KOPT-K1 (cell line): ENCODE measurements around the gene PTPRQ.

ENCODE experiments used
- H3K27ac ChIP-seq: fragments of 200-600 bp; sonication (generic); 2 replicates; pipeline ENCODE4 v1.5.1; 2016; ENCODE audit warnings: antibody characterized with exemption, mild to moderate bottlenecking, low read depth, low read length; ENCODE audit not compliant: poor library complexity, severe bottlenecking
- H3K36me3 ChIP-seq: fragments of 200-600 bp; sonication (generic); 2 replicates; pipeline ENCODE4 v1.5.1; 2017; ENCODE audit warnings: antibody characterized with exemption, mild to moderate bottlenecking, low read length, moderate library complexity; ENCODE audit not compliant: insufficient read depth
- H3K9me3 ChIP-seq: fragments of 200-600 bp; sonication (generic); 2 replicates; pipeline ENCODE4 v1.5.1; 2017; ENCODE audit warnings: antibody characterized with exemption, low read length, mild to moderate bottlenecking; ENCODE audit not compliant: insufficient read depth, poor library complexity, severe bottlenecking

PTPRQ gene

DNA sequence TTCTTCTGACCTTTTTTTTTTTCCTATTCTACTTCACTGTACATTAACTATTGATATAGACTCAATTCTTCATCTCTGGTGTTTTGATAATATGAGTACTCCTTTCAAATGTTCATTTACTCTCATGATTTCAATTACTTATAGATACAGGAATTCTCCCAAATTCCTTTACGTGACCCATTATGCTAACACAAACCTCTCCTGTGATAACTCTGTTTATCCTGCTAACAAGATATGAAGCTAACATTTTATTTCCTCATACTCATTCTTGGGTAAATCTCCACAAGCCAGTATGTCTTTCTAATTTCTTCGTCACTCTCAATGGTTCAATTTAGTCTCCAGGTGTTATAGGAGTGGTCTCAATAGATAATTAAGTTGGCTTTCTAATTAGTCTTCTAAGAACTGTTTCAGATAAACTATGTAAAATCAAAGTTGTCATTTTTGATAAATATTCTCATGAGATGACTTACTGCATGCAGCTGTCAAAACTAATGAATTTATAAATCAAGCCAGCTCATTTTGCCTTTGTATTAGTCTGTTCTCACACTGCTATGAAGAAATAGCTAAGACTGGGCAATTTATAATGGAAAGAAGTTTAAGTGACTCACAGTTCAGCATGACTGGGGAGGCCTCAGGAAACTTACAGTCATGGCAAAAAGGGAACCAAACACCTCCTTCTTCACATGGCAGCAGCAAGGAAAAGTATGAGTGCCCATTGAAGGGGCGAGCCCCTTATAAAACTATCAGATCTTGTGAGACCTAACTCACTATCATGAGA lies 132.8 kb downstream of the PTPRQ start:
- Histone ChIP-seq H3K27ac (no peak overlapping the region), H3K9me3 (no peaks in the 10 kb centered on the region), H3K36me3 (no peaks in the 10 kb centered on the region)

DNA sequence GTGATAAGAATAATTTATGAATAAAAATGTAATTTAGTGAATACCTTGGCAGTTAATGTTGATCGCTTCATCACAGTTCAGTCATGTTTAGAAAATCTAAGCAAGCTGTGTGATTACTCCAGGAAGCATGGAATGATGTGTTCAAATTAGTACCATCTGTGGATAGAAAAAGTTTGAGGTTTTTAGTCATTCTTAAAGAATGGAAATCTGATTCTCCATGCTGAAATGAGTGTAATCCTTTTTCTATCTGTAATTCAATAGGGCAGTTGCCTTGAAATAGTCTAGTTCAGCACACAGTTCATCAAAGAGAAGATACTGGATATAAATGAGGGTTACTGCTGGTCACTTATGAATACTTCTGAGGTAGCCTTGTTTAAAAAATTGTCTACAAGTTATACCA lies 136.2 kb downstream of the PTPRQ start:
- Histone ChIP-seq H3K27ac (no peak overlapping the region), H3K9me3 (no peaks in the 10 kb centered on the region), H3K36me3 (no peaks in the 10 kb centered on the region)

GRCh38 chr12:80581783-80582182 lies 137.7 kb downstream of the PTPRQ start:
- Histone ChIP-seq H3K9me3 (no peaks in the 10 kb centered on the region), H3K36me3 (no peaks in the 10 kb centered on the region), H3K27ac (no peak overlapping the region)

- H3K36me3 ChIP-seq: no peaks in the 10 kb centered on the region
- H3K27ac ChIP-seq: no peak overlapping the region
- no peaks in the 10 kb centered on the region for H3K9me3 ChIP-seq
Measured at GRCh38 chr12:80582431-80582830, 138.4 kb downstream of the PTPRQ start.

- H3K9me3 ChIP-seq: no peaks in the 10 kb centered on the region
- H3K27ac ChIP-seq: no peak overlapping the region
- no peaks in the 10 kb centered on the region for H3K36me3 ChIP-seq
Measured at GRCh38 chr12:80589077-80589476, 145.0 kb downstream of the PTPRQ start.

DNA sequence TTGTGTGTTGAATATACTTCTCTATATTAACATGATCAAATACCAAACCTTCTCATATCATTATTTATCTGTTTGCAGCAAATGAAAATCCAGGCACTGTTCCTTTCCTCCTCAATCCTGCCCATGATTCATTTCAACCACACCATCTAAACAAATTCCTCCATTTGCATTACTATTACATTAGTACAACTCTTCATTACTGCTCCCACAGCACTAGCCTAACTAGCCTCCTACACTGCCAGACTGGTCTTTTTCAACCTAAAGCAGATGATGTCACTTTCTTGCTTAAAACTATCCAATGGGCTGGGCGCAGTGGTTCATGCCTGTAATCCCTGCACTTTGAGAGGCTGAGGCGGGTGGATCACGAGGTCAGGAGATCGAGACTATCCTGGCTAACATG lies 146.1 kb downstream of the PTPRQ start:
- Histone ChIP-seq H3K27ac (no peak overlapping the region), H3K36me3 (no peaks in the 10 kb centered on the region), H3K9me3 (no peaks in the 10 kb centered on the region)

DNA sequence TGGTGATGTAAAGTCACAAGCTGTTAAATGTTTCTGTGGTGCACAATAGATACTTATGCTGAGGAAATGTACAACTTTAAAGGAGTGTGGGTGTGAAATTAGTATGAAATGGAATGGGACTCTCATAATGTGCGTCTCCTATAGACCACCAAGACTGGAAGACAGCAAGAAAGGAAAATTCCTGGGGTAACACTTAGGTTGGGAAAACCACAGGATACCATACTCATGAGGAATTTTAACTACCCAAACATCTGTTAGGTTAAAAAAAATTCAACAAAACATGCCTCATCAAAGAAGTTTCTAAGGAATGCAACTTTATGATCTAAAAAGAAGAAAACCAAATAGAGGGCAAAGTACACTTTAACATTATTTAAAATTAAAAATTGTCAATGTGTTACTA lies 149.7 kb downstream of the PTPRQ start:
- no peak overlapping the region for H3K27ac ChIP-seq
- H3K36me3 ChIP-seq: no peaks in the 10 kb centered on the region
- no peaks in the 10 kb centered on the region for H3K9me3 ChIP-seq

DNA sequence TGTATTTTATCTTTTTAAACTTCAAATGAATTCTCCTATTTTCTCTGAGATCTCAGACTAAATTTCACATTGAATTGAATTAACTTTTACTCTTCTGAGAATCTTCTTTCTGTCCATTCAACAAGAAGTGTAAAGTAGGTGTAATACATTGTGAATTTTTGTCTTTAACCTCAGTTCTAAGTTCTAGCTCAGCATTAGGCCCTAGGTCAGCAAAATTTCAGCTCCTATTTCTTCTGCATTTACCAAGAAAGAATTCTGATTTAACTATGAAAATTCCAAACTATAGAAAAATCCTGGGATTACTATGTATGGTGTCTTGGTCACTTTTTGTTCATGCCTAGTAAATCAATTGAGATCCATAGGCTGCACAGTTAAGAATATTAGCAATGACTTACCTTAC lies 152.5 kb downstream of the PTPRQ start:
- H3K27ac ChIP-seq: no peak overlapping the region
- no peaks in the 10 kb centered on the region for H3K36me3 ChIP-seq
- no peaks in the 10 kb centered on the region for H3K9me3 ChIP-seq

DNA sequence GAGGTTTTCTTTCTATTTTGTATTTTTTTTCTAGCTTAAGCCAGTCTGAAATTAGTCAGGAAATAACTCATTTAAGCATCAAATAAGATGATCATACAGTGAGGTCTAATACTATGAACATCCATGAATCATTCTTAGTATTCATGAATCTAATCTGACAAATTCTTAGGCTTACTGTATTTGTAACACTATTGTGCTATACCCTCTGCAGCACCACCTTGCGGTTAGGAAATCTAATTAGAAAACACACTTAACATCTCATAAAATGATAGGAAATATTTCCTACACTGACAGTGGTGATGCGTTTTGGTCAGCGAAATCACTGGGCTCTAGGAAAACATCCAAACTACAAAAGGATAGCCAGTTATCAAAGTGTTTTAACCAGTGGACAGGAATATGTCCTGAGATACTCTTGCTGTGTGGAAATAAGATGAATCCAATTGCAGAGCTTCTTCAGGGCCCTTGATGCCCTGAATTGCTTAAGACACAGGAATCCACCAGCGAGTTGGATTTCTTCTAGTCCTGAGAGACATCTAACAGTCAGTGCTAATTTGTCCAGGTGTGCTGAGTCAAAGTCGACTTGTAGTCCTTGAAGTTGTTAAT lies 154.1 kb downstream of the PTPRQ start:
- Histone ChIP-seq H3K9me3 (no peaks in the 10 kb centered on the region), H3K27ac (no peak overlapping the region), H3K36me3 (no peaks in the 10 kb centered on the region)

DNA sequence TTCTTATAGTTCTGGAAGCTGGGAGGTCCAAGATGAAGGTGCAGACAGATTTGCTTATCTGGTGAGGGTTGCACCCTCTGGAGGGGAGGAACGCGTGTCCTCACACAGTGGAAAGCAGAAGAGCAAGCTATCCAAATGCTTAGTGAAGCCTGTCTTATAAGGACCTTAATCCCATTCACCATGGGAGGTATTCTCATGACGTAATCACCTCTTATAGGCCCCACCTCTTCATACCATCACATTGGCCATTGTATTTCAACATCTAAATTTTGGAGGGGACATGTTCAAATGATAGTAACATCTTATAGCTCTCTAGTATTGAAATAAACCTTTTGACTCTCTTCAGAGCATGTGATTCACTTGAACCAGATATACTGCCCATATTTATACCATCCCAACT lies 158.4 kb downstream of the PTPRQ start:
- Histone ChIP-seq H3K36me3 (no peaks in the 10 kb centered on the region), H3K27ac (no peak overlapping the region), H3K9me3 (no peaks in the 10 kb centered on the region)

DNA sequence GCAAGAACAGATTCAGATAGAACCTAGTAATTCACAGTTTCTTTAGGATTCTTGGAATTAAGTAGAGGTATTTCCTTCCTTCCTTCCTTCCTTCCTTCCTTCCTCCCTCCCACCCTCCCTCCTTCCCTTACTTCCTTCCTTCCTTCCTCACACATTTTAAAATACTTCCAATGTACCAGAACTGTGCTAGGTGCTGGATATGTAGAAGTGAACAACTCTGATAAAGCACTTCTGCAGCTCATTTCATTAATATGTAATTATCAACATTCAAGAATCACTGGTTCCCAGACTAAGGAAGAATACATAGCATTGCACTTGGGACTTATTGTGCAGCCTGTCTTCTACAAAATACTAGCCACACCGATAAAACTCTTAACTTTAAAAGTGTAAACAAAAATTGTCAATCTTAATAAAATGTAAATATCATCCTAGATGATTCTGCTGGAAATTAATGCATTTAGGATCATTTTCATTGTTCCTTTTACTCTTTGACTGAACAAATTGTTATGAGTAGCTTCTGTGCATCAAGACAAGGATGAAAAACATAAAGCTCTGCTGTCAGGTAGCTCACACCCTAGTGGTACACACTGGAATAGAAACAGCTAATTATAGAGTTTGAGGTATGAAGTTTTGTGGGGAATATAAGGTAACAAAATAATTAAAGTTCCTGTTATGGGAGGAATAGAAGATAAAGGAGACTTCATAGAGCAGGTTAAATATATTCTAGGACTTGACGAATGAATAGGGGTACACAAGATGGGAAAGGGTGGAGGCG lies 163.5 kb downstream of the PTPRQ start:
- Histone ChIP-seq H3K36me3 (no peaks in the 10 kb centered on the region), H3K9me3 (no peaks in the 10 kb centered on the region), H3K27ac (no peak overlapping the region)

DNA sequence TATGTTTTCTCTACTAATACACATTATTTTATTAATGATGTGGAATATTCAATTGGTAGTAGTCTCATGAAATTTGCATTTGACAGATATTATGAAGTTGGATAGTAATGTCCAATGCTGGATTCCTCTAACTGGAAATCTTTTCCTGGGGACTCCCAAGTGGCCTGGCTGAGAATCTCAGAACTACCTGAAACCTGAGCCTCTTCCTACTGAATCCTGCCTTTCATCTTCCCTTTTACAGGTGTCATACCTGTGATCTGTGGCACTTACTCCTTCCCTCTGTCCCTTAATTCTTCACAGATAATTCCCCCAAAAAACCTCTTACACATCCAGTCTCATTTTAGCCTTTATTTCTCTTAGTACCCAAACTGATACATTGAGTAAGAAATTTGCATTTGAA lies 173.7 kb downstream of the PTPRQ start:
- Histone ChIP-seq H3K9me3 (no peaks in the 10 kb centered on the region), H3K36me3 (no peaks in the 10 kb centered on the region), H3K27ac (no peak overlapping the region)

- no peaks in the 10 kb centered on the region for H3K36me3 ChIP-seq
- H3K9me3 ChIP-seq: no peaks in the 10 kb centered on the region
- H3K27ac ChIP-seq: no peak overlapping the region
Measured at GRCh38 chr12:80620281-80620680, 176.2 kb downstream of the PTPRQ start.

GRCh38 chr12:80622271-80622670 lies 178.2 kb downstream of the PTPRQ start:
- Histone ChIP-seq H3K36me3 (no peaks in the 10 kb centered on the region), H3K27ac (no peak overlapping the region), H3K9me3 (no peaks in the 10 kb centered on the region)

- Histone ChIP-seq H3K27ac (no peak overlapping the region), H3K9me3 (no peaks in the 10 kb centered on the region)
Measured at GRCh38 chr12:80625051-80625450, 181.0 kb downstream of the PTPRQ start.

More at GRCh38 chr12:80625051-80625450, 181.0 kb downstream of the PTPRQ start:
- H3K36me3 ChIP-seq: no peaks in the 10 kb centered on the region
